Neutrophil (primary cell): ENCODE data around the gene CRADD.

Source experiments
- H3K27ac ChIP-seq: fragments of 200-600 bp; sonication (generic); 2 replicates; pipeline ENCODE4 v1.5.1; 2016; ENCODE audit warnings: mild to moderate bottlenecking, moderate library complexity
- H3K27me3 ChIP-seq: fragments of 200-600 bp; sonication (generic); 2 replicates; pipeline ENCODE4 v1.6.0; 2016; ENCODE audit warnings: mild to moderate bottlenecking
- H3K36me3 ChIP-seq: fragments of 200-600 bp; sonication (generic); 2 replicates; pipeline ENCODE4 v1.5.1; 2017
- H3K4me1 ChIP-seq, 2 experiments: fragments of 200-600 bp in 1 of 2; sonication (generic) in 1 of 2; 1 replicate in 1 of 2; 2 replicates in 1 of 2; pipeline versions ENCODE4 v1.5.1 to v1.6.1; 2013 to 2016; ENCODE audit warnings: low read depth in 1 of 2, low read length in 1 of 2, mild to moderate bottlenecking in 1 of 2, moderate library complexity in 1 of 2; ENCODE audit not compliant: control insufficient read depth in 1 of 2, insufficient read depth in 1 of 2
- H3K4me3 ChIP-seq, 2 experiments: fragments of 200-600 bp in 1 of 2; sonication (generic) in 1 of 2; 1 replicate in 1 of 2; 2 replicates in 1 of 2; pipeline ENCODE4 v1.5.1; 2013 to 2016; ENCODE audit warnings: low read depth in 1 of 2, low read length in 1 of 2, mild to moderate bottlenecking in 1 of 2, moderate library complexity in 1 of 2
- H3K9me3 ChIP-seq: fragments of 200-600 bp; sonication (generic); 2 replicates; pipeline ENCODE4 v1.5.1; 2016
- TF ChIP-seq, protein P1 (sequence below): fragments of 200-600 bp; sonication (generic); IDR thresholded peaks from 2 replicates; pipeline ENCODE4 v1.5.1; 2016; ENCODE audit warnings: antibody characterized with exemption

The CRADD gene

DNA sequence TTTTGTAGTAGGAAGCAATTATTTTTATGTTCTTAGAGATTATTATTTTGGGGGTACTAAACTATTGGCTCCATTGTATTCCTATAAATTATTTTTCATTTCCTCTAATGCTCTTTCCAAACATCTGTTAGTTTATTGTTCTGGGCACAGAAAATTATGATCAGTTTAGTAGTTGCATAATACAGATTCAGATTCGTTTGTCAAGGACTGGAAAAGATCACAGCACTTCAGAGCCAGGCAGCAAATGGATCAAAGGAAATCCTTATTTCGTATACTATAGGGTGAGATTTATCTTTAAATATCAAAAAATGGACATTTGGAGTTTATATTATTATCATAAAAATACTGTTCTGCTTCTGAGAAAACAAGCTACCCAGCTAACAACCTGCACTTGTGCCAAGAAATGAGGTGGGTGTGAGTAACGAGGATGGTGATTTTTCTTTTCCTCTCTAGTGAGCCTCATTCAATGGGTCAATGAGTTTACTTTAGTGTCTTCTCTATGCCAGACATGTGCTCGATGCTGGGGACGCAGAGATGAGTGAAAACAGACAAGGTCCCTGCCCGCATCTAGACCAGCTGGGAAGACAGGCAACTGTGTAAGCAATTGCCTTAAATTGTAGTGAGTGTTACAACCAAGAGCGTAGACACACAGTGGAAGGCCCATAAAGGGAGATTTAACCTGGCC is 262.6 kb downstream of the CRADD start:
- no peaks in the 10 kb centered on the region for H3K27me3 ChIP-seq
- H3K4me3 ChIP-seq, result no peak overlapping the region
- no peaks in the 10 kb centered on the region for H3K4me1 ChIP-seq
- H3K36me3 ChIP-seq, result no peaks in the 10 kb centered on the region
- H3K27ac ChIP-seq, result no peak overlapping the region
- no peaks in the 10 kb centered on the region for H3K9me3 ChIP-seq
- TF ChIP-seq, protein P1, sequence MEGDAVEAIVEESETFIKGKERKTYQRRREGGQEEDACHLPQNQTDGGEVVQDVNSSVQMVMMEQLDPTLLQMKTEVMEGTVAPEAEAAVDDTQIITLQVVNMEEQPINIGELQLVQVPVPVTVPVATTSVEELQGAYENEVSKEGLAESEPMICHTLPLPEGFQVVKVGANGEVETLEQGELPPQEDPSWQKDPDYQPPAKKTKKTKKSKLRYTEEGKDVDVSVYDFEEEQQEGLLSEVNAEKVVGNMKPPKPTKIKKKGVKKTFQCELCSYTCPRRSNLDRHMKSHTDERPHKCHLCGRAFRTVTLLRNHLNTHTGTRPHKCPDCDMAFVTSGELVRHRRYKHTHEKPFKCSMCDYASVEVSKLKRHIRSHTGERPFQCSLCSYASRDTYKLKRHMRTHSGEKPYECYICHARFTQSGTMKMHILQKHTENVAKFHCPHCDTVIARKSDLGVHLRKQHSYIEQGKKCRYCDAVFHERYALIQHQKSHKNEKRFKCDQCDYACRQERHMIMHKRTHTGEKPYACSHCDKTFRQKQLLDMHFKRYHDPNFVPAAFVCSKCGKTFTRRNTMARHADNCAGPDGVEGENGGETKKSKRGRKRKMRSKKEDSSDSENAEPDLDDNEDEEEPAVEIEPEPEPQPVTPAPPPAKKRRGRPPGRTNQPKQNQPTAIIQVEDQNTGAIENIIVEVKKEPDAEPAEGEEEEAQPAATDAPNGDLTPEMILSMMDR, result no peak

DNA sequence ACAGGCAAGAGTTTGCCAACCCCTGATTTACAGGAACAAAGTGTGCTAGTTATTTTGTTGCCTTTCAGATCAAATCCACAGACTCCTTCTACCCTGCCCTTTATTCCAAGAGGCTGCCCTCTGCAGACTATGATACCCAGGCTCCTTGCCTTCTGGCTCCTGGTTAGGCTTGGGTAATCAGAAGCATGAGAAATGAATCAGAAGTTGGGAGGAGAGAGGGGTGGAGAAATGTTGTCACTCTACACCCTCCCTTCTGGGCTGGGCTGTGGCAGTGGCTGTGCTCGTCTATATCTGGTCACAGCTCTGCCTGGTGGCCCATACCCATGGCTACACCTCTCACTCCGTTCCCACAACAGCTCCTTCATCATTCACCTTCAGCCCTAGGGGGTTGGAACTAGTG is 266.6 kb downstream of the CRADD start:
- no peaks in the 10 kb centered on the region for H3K27me3 ChIP-seq
- H3K4me1 ChIP-seq, result no peaks in the 10 kb centered on the region
- no peaks in the 10 kb centered on the region for H3K36me3 ChIP-seq
- TF ChIP-seq, protein P1, result no peak
- no peak overlapping the region for H3K4me3 ChIP-seq
- H3K27ac ChIP-seq, result no peak overlapping the region
- H3K9me3 ChIP-seq, result no peaks in the 10 kb centered on the region

DNA sequence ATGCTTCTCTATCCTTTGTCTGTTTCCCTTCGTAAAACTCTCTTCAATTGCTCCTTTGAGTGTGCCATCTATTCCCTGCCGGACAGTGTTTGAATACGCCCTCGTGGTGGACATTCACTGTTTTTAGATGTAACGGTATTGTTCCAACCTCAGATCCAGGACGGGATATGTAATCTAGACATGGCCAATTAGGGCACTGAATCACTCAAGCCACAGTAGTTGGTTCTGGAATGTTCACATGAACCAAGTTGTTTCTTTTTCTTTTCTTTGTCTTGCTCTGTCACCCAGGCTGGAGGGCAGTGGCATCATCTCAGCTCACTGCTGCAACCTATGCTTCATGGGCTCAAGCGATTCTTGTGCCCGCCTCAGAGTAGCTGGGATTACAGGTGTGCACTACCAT is 267.0 kb downstream of the CRADD start:
- H3K27ac ChIP-seq, result no peak overlapping the region
- H3K27me3 ChIP-seq, result no peaks in the 10 kb centered on the region
- H3K36me3 ChIP-seq, result no peaks in the 10 kb centered on the region
- TF ChIP-seq, protein P1, result no peak
- no peaks in the 10 kb centered on the region for H3K9me3 ChIP-seq
- no peaks in the 10 kb centered on the region for H3K4me1 ChIP-seq
- no peak overlapping the region for H3K4me3 ChIP-seq
